ENCODE data around the gene TBC1D8. TPM values are rescaled to one million over a fixed set of nuclear protein-coding genes. Genes with fewer than 3 reads are reported as not detected.
A peak's percentile ranks its signal among the peaks of the same experiment; 100 is the strongest.

Gene TBC1D8
- total and polyA plus RNA-seq, 2 of the 13 experiments (the other 11 are each of a cell fraction or from before 2014, with no cell fraction given) = 45.1 to 95.4 TPM

DNA sequence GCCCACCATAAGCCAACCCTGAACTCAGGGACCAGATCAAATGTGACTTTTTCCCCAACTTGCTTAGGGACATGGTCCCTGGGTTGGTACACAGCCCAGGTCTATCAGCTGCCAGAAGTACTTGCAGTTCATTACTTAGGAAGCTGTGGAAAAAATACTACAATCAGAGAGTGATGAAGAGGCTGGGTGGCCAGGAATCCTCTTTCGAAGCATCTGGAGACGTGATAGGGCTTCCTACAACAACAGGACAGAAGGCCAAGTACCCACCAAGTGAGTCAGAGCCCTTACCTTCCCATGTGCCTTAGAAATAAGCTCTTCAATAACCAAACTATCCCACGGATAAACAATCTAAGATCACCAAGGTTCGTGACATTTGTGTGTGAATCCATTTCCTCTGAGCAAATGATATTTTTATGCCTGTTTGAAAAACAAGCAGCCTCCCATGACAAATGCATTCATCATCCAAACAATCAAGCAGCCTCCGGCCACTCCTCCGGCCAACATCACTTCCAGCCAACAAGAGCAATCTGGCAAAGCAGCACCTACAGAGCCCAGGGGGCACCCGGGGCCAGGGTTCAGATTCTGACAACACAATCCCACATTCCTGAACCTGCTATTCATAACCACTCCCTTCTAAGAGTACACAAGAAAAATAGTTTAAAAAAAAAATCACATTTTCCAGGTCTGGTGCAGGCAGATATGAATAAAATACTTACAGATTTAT lies 26.4 kb downstream of the TBC1D8 start (continued):
- TF ChIP-seq NBN (conservative IDR thresholded peaks at IDR 0.05) (no peak), TP53 (CRISPR knock-in tag; conservative IDR thresholded peaks at IDR 0.05) (peak; percentile 18; the same call in 1 of the 2 replicates), TOE1 (CRISPR knock-in tag; IDR thresholded peaks at IDR 0.05) (no peak), DPF2 (CRISPR knock-in tag; IDR thresholded peaks at IDR 0.05; ENCODE audit: borderline replicate concordance, low read depth) (peak; percentile 59; the same call in 1 of the 2 replicates), U2AF1 (optimal IDR thresholded peaks at IDR 0.05; ENCODE audit: low read depth, low read length) (no peak), ZNF160 (CRISPR knock-in tag; IDR thresholded peaks at IDR 0.05) (no peak), IRF2 (CRISPR knock-in tag; IDR thresholded peaks at IDR 0.05) (peak; percentile 70; the same call in 1 of the 2 replicates), ZNF564 (CRISPR knock-in tag; IDR thresholded peaks at IDR 0.05) (no peak), ZFP82 (CRISPR knock-in tag; IDR thresholded peaks at IDR 0.05; ENCODE audit: borderline replicate concordance) (peak; percentile 59; the same call in 1 of the 2 replicates), TEAD3 (CRISPR knock-in tag; optimal IDR thresholded peaks at IDR 0.05; ENCODE audit: borderline replicate concordance) (peak; percentile 97), MAFF (IDR thresholded peaks at IDR 0.05; ENCODE audit: low read depth, low read length) (no peak), KAT2B (IDR thresholded peaks at IDR 0.05; ENCODE audit: borderline replicate concordance, low read depth, low read length) (no peak), ZKSCAN1 (IDR thresholded peaks at IDR 0.05; ENCODE audit: low read length) (no peak), ZBTB1 (CRISPR knock-in tag; IDR thresholded peaks at IDR 0.05; ENCODE audit: borderline replicate concordance) (no peak), NCOA1 (CRISPR knock-in tag; IDR thresholded peaks at IDR 0.05) (no peak), MXD4 (CRISPR knock-in tag; IDR thresholded peaks at IDR 0.05) (peak; percentile 20; the same call in 1 of the 2 replicates), FOXP1 (IDR thresholded peaks at IDR 0.05) (no peak; the same call in 1 of the 2 replicates), FOXP1 (CRISPR knock-in tag; IDR thresholded peaks at IDR 0.05) (peak; percentile 90), HMG20A (CRISPR knock-in tag; IDR thresholded peaks at IDR 0.05; ENCODE audit: borderline replicate concordance) (peak; percentile 86; the same call in 1 of the 2 replicates), ZFAT (CRISPR knock-in tag; conservative IDR thresholded peaks at IDR 0.05) (no peak)
- TF ChIP-seq, protein P1, sequence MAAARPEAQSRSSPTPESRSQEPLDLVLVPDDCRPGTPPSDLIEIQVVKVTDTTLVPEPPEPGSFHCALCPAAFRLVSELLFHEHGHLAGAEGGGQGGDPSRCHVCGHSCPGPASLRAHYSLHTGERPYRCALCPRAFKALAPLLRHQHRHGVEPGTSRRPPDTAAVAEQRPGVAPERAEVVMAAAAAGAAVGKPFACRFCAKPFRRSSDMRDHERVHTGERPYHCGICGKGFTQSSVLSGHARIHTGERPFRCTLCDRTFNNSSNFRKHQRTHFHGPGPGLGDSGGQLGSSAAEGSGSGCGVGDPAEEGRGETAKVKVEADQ (CRISPR knock-in tag; IDR thresholded peaks at IDR 0.05; ENCODE audit: borderline replicate concordance) = no peak
- TF ChIP-seq, protein P2, sequence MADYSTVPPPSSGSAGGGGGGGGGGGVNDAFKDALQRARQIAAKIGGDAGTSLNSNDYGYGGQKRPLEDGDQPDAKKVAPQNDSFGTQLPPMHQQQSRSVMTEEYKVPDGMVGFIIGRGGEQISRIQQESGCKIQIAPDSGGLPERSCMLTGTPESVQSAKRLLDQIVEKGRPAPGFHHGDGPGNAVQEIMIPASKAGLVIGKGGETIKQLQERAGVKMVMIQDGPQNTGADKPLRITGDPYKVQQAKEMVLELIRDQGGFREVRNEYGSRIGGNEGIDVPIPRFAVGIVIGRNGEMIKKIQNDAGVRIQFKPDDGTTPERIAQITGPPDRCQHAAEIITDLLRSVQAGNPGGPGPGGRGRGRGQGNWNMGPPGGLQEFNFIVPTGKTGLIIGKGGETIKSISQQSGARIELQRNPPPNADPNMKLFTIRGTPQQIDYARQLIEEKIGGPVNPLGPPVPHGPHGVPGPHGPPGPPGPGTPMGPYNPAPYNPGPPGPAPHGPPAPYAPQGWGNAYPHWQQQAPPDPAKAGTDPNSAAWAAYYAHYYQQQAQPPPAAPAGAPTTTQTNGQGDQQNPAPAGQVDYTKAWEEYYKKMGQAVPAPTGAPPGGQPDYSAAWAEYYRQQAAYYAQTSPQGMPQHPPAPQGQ (CRISPR knock-in tag; IDR thresholded peaks at IDR 0.05; ENCODE audit: borderline replicate concordance) = no peak
- TF ChIP-seq, protein P3, sequence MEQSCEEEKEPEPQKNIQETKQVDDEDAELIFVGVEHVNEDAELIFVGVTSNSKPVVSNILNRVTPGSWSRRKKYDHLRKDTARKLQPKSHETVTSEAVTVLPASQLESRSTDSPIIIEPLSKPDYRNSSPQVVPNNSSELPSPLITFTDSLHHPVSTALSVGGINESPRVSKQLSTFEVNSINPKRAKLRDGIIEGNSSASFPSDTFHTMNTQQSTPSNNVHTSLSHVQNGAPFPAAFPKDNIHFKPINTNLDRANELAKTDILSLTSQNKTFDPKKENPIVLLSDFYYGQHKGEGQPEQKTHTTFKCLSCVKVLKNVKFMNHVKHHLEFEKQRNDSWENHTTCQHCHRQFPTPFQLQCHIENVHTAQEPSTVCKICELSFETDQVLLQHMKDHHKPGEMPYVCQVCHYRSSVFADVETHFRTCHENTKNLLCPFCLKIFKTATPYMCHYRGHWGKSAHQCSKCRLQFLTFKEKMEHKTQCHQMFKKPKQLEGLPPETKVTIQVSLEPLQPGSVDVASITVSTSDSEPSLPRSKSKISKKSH (CRISPR knock-in tag; IDR thresholded peaks at IDR 0.05; ENCODE audit: borderline replicate concordance) = no peak
- TF ChIP-seq, protein P4, sequence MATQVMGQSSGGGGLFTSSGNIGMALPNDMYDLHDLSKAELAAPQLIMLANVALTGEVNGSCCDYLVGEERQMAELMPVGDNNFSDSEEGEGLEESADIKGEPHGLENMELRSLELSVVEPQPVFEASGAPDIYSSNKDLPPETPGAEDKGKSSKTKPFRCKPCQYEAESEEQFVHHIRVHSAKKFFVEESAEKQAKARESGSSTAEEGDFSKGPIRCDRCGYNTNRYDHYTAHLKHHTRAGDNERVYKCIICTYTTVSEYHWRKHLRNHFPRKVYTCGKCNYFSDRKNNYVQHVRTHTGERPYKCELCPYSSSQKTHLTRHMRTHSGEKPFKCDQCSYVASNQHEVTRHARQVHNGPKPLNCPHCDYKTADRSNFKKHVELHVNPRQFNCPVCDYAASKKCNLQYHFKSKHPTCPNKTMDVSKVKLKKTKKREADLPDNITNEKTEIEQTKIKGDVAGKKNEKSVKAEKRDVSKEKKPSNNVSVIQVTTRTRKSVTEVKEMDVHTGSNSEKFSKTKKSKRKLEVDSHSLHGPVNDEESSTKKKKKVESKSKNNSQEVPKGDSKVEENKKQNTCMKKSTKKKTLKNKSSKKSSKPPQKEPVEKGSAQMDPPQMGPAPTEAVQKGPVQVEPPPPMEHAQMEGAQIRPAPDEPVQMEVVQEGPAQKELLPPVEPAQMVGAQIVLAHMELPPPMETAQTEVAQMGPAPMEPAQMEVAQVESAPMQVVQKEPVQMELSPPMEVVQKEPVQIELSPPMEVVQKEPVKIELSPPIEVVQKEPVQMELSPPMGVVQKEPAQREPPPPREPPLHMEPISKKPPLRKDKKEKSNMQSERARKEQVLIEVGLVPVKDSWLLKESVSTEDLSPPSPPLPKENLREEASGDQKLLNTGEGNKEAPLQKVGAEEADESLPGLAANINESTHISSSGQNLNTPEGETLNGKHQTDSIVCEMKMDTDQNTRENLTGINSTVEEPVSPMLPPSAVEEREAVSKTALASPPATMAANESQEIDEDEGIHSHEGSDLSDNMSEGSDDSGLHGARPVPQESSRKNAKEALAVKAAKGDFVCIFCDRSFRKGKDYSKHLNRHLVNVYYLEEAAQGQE (IDR thresholded peaks at IDR 0.05; ENCODE audit: borderline replicate concordance in 1 of 2, low read depth in 1 of 2, low read length in 2 of 2) = no peak; a peak in 1 of 4 replicates

All from HepG2 (cell line).